ENCODE data around the gene ADCK2.
"Not testable (repeated sequence)": the region's sequence is repeated elsewhere in the genome, so short reads cannot be mapped to it uniquely, and the experiment has no call there.

The ADCK2 gene

DNA sequence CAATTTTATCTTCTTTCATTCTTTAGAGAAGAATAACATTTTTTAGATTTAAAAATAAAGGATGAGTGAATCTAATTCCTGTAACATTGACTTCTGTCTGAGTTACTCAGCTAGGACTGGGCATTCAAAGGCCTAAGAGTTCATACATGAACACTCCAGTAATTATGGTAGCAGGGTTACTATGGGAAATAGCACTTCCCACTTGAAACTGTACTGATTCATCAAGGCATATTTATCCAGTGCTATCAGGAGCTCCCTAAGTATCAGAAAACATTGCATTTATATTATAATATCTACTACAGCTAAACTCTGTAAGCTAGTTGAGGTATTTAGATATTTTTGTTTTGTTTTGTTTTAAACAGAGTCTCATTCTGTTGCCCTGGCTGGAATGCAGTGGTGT is 65.5 kb downstream of the ADCK2 start:
- no peak for DNase-seq (ENCODE audit: low read depth)

DNA sequence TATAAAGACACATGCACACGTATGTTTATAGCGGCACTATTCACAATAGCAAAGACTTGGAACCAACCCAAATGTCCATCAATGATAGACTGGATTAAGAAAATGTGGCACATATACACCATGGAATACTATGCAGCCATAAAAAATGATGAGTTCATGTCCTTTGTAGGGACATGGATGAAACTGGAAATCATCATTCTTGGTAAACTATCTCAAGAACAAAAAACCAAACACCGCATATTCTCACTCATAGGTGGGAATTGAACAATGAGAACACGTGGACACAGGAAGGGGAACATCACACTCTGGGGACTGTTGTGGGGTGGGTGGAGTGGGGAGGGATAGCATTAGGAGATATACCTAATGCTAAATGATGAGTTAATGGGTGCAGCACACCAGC is 70.5 kb downstream of the ADCK2 start:
- not testable (repeated sequence) for DNase-seq (ENCODE audit: low read depth)

- DNase-seq (ENCODE audit: low read depth), result no peak
Measured at GRCh38 chr7:140744005-140744404, 71.3 kb downstream of the ADCK2 start.

Data from CMK (cell line).